ENCODE results near the gene HEG1.
A peak's percentile ranks its signal among the peaks of the same experiment; 100 is the strongest.

HEG1 gene

DNA sequence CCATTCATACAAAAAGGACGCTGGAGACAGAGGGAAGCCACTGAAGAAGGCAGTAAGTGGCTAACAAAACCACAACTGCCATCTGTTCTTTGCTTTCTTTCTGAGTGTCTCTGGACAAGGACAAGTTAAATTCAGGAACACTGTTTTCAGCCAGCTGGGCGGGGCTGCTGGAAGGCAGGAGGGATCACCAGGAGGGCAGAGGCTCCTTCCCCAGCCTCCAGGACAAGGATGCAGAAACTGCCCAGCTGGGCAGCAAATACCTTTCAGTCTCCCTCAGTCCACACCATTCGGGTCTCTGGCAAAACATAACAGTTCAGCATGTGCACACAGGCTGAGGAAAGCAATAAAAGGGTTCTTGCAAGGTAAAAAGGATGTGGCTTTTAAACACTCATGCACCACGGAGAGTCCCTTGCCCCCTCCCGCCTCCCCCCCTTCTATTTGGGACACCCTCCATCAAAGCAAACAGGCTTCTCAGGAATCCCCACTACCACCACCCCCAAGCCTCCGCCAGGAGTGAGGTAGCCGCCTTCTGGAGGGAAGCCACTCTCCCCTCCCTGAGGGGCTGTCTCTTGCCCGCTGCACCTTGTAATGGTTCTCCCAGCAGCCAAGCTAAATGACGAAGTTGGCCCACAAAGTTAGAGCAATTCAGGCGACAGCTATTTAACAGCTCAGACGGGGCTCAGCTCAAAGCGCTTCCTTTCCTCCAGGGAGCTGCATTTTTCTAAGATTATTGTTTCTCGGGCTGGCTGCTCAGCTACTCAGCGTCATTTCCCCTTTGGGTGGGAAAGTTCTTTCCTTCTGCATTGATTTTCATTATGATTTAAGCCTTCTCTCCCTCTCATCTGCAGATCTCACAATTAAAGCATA, 3.8 kb downstream of the HEG1 start:
- H3K27ac Mint-ChIP-seq (ENCODE audit: low read depth): peak overlapping the region; percentile 80
- H3K4me3 Mint-ChIP-seq: peak overlapping the region; percentile 99

DNA sequence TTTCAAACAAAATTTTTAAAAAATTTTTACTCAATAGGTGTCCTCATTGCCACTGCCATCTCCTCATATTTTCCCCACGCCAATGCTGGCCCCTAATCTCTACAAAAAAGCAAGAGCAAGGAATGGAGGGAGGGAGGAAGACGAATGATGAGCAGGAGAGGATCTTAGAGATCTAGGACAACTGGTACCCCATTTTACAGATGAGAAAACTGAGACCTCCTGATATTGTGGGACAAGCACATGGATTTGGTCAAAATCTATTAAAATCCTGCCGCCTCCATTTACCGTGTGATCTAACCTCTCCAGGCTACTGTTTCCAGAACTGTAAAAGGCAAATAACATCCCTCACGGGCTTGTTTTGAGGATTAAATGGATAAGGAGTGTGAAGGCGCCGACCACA, 4.6 kb downstream of the HEG1 start:
- peaks cover 16% of the 10 kb centered on the region for H3K36me3 Mint-ChIP-seq (ENCODE audit: insufficient read depth)
- no peaks in the 10 kb centered on the region for H3K27me3 Mint-ChIP-seq
- ATAC-seq (replicated peaks; ENCODE audit: extremely low read depth, poor library complexity, severe bottlenecking) (no peak), DNase-seq (ENCODE audit: low spot score in 2 of 2) (no peak)
- peak overlapping the region; percentile 80 for H3K27ac Mint-ChIP-seq (ENCODE audit: low read depth)
- H3K4me1 Mint-ChIP-seq: peaks cover 71% of the 10 kb centered on the region
- peak overlapping the region; percentile 99 for H3K4me3 Mint-ChIP-seq
- H3K9me3 Mint-ChIP-seq: no peaks in the 10 kb centered on the region

More for the DNA sequence above, 3.8 kb downstream of the HEG1 start:
- peak; percentile 72 for ATAC-seq (replicated peaks; ENCODE audit: extremely low read depth, poor library complexity, severe bottlenecking)
- Mint-ChIP-seq H3K9me3 (no peaks in the 10 kb centered on the region), H3K27me3 (no peaks in the 10 kb centered on the region), H3K36me3 (ENCODE audit: insufficient read depth) (peaks cover 16% of the 10 kb centered on the region), H3K4me1 (peaks cover 71% of the 10 kb centered on the region)
- DNase-seq (ENCODE audit: low spot score in 2 of 2): peak; percentile 42 to 54

DNA sequence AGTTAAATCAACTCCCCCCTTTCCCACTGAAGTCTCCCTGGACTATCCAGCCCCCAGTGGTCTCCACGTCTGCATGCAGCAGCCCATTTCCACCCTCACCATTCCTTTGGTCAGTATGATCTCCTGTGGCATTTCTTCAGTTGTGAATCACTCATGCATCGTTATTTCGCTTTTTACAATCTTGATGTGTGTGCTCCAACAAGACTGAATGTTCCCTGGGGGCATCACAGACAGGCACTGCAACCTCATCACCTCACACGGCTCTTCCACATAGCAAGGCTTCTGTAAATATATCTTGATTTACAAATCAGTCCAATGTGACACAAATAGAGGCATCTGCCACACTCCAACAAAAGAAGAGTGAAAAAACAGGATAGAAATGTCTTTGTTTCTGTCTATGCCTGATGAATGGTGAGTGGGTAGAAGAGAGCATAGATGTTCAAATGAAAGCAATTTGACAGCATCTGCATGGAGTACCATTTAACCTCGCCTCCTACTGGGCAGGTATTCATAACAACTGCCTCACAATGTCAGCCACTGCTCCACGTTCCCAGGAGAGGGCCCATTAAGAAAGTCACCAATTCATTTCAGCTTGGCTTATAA, 5.2 kb downstream of the HEG1 start:
- Mint-ChIP-seq H3K36me3 (ENCODE audit: insufficient read depth) (peaks cover 16% of the 10 kb centered on the region), H3K4me1 (peaks cover 71% of the 10 kb centered on the region), H3K27me3 (no peaks in the 10 kb centered on the region), H3K27ac (ENCODE audit: low read depth) (peak overlapping the region; percentile 80), H3K4me3 (peak overlapping the region; percentile 99), H3K9me3 (no peaks in the 10 kb centered on the region)
- DNase-seq (ENCODE audit: low spot score in 2 of 2): no peak
- ATAC-seq (replicated peaks; ENCODE audit: extremely low read depth, poor library complexity, severe bottlenecking): no peak

DNA sequence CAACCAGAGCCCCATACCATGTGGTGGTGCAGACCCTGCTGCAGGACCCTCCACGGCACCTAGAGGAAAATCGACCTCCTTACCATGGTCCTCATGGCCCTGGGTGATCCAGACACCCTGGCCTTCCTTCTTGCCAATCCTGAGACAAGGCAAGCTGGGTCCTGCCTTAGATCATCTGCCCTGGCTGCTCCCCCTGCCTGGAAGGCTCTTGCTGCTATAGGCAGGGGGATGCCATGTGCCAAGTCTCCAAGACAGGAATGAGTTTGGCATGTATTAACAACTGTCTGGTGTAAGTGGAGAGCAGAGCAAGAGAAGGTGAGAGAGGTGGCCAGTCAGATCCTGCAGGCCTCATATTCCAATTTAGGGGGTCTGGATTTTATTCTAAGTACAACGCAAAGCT, 7.5 kb downstream of the HEG1 start:
- peaks cover 53% of the 10 kb centered on the region for H3K4me1 Mint-ChIP-seq
- H3K27me3 Mint-ChIP-seq: no peaks in the 10 kb centered on the region
- H3K9me3 Mint-ChIP-seq: no peaks in the 10 kb centered on the region
- no peak overlapping the region for H3K4me3 Mint-ChIP-seq
- ATAC-seq (replicated peaks; ENCODE audit: extremely low read depth, poor library complexity, severe bottlenecking) (no peak), DNase-seq (ENCODE audit: low spot score in 2 of 2) (no peak)
- H3K36me3 Mint-ChIP-seq (ENCODE audit: insufficient read depth): peaks cover 10% of the 10 kb centered on the region
- peak overlapping the region; percentile 71 for H3K27ac Mint-ChIP-seq (ENCODE audit: low read depth)

DNA sequence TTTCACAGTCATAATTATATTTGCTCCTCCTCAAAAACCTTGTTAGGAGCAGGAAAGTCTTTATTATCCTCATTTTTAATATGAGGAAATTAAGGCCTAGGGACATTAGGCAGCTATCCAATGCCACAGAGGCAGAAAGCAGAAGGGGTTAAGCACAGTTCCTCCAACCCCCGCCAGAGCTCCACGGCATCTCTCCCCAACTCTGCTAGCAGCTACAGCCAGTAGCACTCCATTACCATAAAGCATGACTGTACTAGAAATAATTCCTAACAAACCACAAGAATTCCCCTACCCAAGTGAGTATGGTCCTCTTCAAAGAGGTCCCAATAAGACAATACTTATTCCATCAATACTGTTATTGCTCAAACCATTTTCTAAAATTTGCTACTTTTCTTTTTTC, 9.8 kb downstream of the HEG1 start:
- Mint-ChIP-seq H3K27ac (ENCODE audit: low read depth) (no peak overlapping the region), H3K4me3 (no peak overlapping the region), H3K4me1 (peaks cover 40% of the 10 kb centered on the region), H3K36me3 (ENCODE audit: insufficient read depth) (peaks cover 4% of the 10 kb centered on the region), H3K27me3 (no peaks in the 10 kb centered on the region), H3K9me3 (no peaks in the 10 kb centered on the region)
- no peak for DNase-seq (ENCODE audit: low spot score in 2 of 2)
- ATAC-seq (replicated peaks; ENCODE audit: extremely low read depth, poor library complexity, severe bottlenecking): no peak

DNA sequence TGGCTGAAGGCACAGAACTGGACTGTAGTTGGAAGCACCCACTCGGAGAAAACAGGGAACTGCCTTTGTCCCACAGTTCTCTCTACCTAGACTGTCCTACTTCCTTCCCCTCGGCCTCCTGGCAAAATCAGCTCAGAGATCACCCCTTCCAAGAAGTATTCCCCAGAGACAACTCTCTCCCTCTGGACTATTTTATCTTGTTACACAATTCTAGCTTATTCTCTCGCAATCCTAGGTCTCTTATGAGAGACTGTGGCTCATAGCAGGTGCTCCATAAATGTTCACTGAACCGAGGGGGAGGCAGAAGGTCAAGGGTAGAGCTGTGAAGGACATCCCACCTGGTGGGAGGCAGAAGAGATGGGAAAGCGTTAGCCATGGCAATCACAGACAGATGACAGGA, 10.6 kb downstream of the HEG1 start:
- ATAC-seq (replicated peaks; ENCODE audit: extremely low read depth, poor library complexity, severe bottlenecking) (no peak), DNase-seq (ENCODE audit: low spot score in 2 of 2) (no peak)
- Mint-ChIP-seq H3K4me3 (no peak overlapping the region), H3K36me3 (ENCODE audit: insufficient read depth) (peaks cover 7% of the 10 kb centered on the region), H3K9me3 (no peaks in the 10 kb centered on the region), H3K4me1 (peaks cover 34% of the 10 kb centered on the region), H3K27ac (ENCODE audit: low read depth) (no peak overlapping the region), H3K27me3 (no peaks in the 10 kb centered on the region)

DNA sequence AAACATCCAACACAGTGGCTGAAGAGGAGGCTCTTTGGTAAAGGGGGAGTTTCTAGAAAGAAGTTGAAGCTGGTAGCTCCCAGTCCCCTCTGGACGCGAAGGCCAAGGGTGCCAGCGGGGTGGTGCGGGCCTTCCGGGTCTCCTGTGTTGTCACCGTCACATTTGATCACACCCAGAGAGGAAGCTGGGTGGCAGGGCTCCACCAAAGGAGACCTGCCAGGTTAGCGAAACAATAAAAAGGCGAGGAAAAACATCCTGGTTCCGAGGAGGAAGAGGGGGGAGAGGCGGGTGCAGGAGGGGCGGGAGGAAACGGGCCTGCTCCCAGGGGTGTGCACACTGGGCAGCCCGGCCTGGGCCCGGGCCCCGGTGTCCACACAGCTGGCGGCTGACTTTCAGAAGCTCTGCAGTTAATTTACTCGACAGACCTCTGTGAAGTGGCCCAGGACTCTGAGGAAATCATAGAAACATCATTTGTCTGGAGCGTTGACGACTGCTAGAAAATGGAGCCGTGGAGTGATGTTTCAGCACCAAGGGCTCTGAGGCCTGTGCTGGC, 12.1 kb downstream of the HEG1 start:
- peaks cover 5% of the 10 kb centered on the region for H3K36me3 Mint-ChIP-seq (ENCODE audit: insufficient read depth)
- no peaks in the 10 kb centered on the region for H3K9me3 Mint-ChIP-seq
- ATAC-seq (replicated peaks; ENCODE audit: extremely low read depth, poor library complexity, severe bottlenecking) (no peak), DNase-seq (ENCODE audit: low spot score in 2 of 2) (no peak)
- H3K4me3 Mint-ChIP-seq: no peak overlapping the region
- peaks cover 38% of the 10 kb centered on the region for H3K4me1 Mint-ChIP-seq
- H3K27me3 Mint-ChIP-seq: no peaks in the 10 kb centered on the region
- no peak overlapping the region for H3K27ac Mint-ChIP-seq (ENCODE audit: low read depth)

DNA sequence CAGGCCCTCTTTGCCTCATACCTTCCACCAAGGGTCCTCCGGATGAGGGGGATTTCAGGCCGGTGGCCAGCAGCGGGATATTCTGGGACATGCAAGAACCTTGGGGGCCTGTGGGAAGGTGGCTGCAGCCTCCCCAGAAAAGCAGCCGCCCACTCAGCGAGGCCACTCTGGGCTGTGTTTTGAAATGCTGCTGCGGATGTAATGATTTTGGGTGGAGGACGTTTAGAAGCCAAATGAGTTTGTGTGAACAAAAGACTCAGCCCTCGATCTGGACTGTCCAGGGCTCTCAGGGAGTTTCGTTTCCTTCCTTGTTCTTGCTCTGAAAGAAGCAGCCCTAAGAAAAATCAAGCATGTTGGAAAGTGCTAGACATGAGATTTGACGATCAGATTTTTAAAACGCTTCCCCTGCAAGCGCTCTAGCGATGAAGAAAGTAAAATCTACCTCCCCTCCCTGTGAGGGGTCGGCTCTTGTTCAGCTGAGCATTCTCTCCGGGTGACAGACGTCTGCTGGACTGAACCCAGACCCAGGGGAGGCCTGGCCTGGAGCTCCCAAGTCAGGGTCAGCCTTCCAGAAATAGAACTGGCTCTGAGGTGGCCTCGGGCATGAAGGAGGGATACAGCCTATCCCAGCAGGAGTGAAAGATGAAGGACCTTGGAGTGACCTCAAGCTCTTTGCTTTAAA, 12.9 kb downstream of the HEG1 start:
- Mint-ChIP-seq H3K27me3 (no peaks in the 10 kb centered on the region), H3K4me3 (no peak overlapping the region), H3K36me3 (ENCODE audit: insufficient read depth) (peaks cover 3% of the 10 kb centered on the region), H3K9me3 (no peaks in the 10 kb centered on the region), H3K4me1 (peaks cover 38% of the 10 kb centered on the region), H3K27ac (ENCODE audit: low read depth) (no peak overlapping the region)
- no peak for DNase-seq (ENCODE audit: low spot score in 2 of 2)
- ATAC-seq (replicated peaks; ENCODE audit: extremely low read depth, poor library complexity, severe bottlenecking): no peak

DNA sequence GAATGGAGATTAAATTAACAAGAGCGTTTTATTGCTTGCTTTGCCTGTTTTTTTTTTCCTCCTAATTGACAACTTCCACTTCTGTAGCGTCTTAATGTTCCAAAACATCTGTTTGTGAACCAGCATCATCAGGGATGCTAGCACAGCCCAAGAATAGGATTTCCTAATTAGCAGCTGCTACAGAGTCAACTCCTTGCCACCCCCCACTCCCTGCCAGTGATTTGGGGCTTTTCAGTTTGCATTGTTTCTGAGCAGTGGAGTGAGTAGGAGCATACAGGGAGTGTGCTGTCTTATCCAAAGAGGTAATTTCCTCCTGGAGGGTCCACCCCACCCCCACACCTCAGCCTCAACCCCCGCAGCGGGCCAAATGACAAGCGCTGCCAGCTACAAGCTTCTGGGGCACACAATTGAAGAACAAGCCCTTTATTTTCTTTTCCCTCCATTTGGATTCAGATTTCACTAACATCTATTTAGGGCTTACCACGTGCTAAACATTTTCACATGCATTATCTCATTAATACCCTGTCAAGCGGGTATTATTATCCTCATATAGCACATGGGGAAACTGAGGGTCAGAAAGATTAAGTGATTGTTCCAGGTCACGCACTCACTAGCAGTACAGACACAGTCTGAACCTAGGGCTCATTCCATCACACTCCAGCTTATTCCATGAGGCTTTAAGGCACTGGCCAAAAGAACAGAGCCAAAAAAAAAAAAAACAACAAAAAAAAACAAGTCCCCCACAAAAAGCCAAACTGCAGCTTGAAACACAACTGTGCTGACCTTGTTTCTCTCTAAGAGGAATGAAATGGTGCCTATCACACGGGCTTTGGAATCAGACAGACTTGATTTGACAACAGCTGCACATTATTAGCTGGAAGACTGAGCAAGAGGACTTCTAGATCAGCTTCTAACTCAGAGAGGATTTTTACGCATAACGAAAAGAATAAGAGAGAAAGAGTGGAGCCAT, 16.4 kb downstream of the HEG1 start:
- Mint-ChIP-seq H3K27ac (ENCODE audit: low read depth) (peak overlapping the region; percentile 45), H3K4me3 (no peak overlapping the region), H3K4me1 (peaks cover 39% of the 10 kb centered on the region), H3K27me3 (no peaks in the 10 kb centered on the region), H3K36me3 (ENCODE audit: insufficient read depth) (peaks cover 3% of the 10 kb centered on the region), H3K9me3 (peaks cover 6% of the 10 kb centered on the region)
- ATAC-seq (replicated peaks; ENCODE audit: extremely low read depth, poor library complexity, severe bottlenecking) (no peak), DNase-seq (ENCODE audit: low spot score in 2 of 2) (no peak)

DNA sequence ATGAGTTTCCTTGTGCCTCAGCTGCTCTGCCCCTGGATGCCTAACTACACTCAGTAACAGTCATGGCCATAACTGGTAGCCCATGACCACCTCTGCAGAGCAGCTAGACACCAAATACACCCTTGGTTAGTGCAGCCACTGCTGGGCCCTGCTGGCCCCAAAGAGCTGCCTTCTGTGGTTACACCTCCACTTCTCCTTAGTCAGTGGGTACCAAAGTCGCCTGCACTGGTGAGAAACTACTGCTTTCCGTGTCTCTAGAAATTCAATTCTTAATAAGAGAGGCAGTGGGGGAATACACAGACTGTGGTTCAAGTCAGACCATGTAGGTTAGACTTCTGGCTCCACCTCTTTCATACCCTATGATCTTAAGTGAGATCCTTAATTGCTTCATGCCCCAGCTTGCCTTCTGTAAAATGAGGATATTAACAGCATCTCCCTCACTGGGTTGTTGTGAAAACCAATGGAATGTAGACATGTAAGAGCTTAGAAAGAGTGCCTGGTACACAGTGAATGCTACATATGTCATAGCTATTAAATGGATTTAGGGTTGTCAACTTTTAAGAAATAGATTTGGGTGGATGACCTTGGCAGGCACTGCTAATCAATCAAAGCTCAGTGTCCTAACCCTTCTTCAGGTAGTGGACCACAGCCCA, 18.2 kb downstream of the HEG1 start:
- ATAC-seq (replicated peaks; ENCODE audit: extremely low read depth, poor library complexity, severe bottlenecking) (peak; percentile 28), DNase-seq (ENCODE audit: low spot score in 2 of 2) (no peak)
- Mint-ChIP-seq H3K36me3 (ENCODE audit: insufficient read depth) (peaks cover 3% of the 10 kb centered on the region), H3K9me3 (peaks cover 6% of the 10 kb centered on the region), H3K4me1 (peaks cover 45% of the 10 kb centered on the region), H3K4me3 (no peak overlapping the region), H3K27me3 (no peaks in the 10 kb centered on the region), H3K27ac (ENCODE audit: low read depth) (no peak overlapping the region)

DNA sequence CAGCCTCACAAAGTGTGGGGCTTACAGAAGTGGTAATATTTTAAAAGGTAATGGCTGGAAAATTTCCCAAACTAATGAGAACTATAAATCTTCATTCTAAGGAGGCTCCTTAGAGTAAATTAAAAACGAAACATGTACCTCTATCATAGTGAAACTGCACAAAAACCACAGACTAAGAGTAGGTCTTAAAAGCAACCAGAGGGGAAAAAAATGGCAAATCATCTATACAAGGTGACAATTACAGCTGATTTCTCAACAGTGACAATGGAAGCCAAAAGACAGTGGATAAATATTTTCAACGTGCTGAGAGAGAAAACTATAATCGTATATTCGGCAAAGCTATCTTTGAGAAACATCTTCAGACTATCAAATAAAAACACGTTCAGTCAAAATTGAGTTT, 20.6 kb downstream of the HEG1 start:
- Mint-ChIP-seq H3K27me3 (no peaks in the 10 kb centered on the region), H3K4me1 (peaks cover 54% of the 10 kb centered on the region), H3K4me3 (no peak overlapping the region), H3K9me3 (peaks cover 6% of the 10 kb centered on the region), H3K27ac (ENCODE audit: low read depth) (peak overlapping the region; percentile 32), H3K36me3 (ENCODE audit: insufficient read depth) (peaks cover 1% of the 10 kb centered on the region)
- ATAC-seq (replicated peaks; ENCODE audit: extremely low read depth, poor library complexity, severe bottlenecking) (no peak), DNase-seq (ENCODE audit: low spot score in 2 of 2) (no peak)
